Gastrocnemius medialis (tissue), 4 donors: ENCODE data around the gene HOXB5.

Experiments used
- CTCF ChIP-seq, 5 experiments: fragments of 450-650 bp in 3 of 5; fragments of 200-600 bp in 2 of 5; sonication (generic) in 2 of 5; IDR thresholded peaks in 4 of 5; conservative IDR thresholded peaks in 1 of 5; 1 replicate in 4 of 5; 2 replicates in 1 of 5; pipeline ENCODE4 v1.5.1; 2016 to 2019; ENCODE audit warnings: antibody characterized with exemption in 5 of 5, mild to moderate bottlenecking in 3 of 5, moderate library complexity in 3 of 5
- POLR2A ChIP-seq, 2 donors: fragments of 450-650 bp; IDR thresholded peaks; one replicate each; pipeline ENCODE4 v1.6.1; 2017; ENCODE audit warnings: antibody characterized with exemption in 2 of 2, mild to moderate bottlenecking in 2 of 2, moderate library complexity in 2 of 2

- TF ChIP-seq CTCF (IDR thresholded peaks at IDR 0.05 in 4 of 5, conservative IDR thresholded peaks at IDR 0.05 in 1 of 5) (no peak), POLR2A (IDR thresholded peaks at IDR 0.05) (no peak)
Observed at GRCh38 chr17:48630009-48630924, 36.7 kb upstream of the HOXB5 start.
